Muscle layer of duodenum (tissue), 2 donors: ENCODE measurements around the gene LHPP.

Experiments
- H3K27ac ChIP-seq: one replicate; pipeline ENCODE4 v1.7.0; 2013; ENCODE audit warnings: mild to moderate bottlenecking, low read length
- H3K27me3 ChIP-seq: one replicate; pipeline ENCODE4 v1.7.0; 2013; ENCODE audit warnings: low read depth, mild to moderate bottlenecking, control low read depth, low read length
- H3K36me3 ChIP-seq, 2 donors: one replicate each; pipeline ENCODE4 v1.7.0; 2013; ENCODE audit warnings: low read length in 2 of 2, control low read depth in 1 of 2, mild to moderate bottlenecking in 1 of 2; ENCODE audit not compliant: insufficient read depth in 2 of 2, control insufficient read depth in 1 of 2
- H3K4me1 ChIP-seq, 2 donors: one replicate each; pipeline ENCODE4 v1.7.0; 2013; ENCODE audit warnings: low read length in 2 of 2, mild to moderate bottlenecking in 2 of 2, control low read depth in 1 of 2, moderate library complexity in 1 of 2; ENCODE audit not compliant: insufficient read depth in 2 of 2, control insufficient read depth in 1 of 2
- H3K4me3 ChIP-seq, 2 donors: one replicate each; pipeline ENCODE4 v1.7.0; 2013; ENCODE audit warnings: low read length in 2 of 2, low read depth in 1 of 2, mild to moderate bottlenecking in 1 of 2
- H3K9me3 ChIP-seq, 2 donors: one replicate each; pipeline ENCODE4 v1.7.0; 2013; ENCODE audit warnings: low read length in 2 of 2, control low read depth in 1 of 2, mild to moderate bottlenecking in 1 of 2; ENCODE audit not compliant: control insufficient read depth in 1 of 2
- donor health status: healthy.

The LHPP gene

DNA sequence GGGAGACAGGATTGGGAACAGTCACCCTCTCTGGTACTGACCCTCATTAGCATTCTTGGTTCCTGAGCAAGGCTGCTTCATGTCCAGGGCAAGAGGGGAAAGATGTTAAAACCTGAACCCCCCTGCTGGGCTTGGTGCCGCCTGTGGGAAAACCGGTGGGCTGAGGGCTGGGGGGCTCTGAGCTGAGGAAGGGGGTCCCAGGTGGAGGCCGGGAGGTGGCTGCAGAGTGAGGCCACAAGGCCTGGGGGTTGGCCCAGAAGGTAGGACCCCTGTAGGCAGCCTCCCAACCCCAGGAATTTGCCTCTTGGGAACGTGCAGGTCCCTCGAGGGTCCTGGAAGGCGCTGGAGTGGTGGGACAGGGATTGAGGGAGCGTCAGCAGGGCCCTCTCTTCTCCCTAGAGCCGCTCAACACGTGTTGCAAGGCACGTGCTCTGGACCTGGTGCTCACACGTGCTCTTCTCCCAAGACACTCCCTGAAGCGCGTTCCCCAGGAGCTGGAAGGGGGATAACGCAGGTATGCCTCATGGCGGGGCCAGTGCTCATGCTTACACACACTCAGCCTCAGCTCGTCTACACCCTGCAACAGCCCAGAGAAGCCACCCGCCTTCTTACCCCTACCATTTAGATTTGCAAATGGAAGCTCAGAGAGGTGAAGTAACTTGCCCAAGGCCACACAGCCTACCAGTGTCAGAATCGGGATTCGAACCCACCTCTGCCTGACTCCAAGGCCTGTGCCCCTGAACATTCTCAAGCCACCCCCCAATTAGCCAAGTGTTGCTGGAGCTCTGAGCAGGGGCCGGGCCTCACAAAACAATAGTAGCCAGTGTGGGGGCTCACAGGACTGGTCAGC is 64.4 kb downstream of the LHPP start:
- Histone ChIP-seq H3K36me3 (no peaks in the 10 kb centered on the region), H3K27ac (no peak overlapping the region), H3K4me3 (no peak overlapping the region), H3K9me3 (no peaks in the 10 kb centered on the region), H3K27me3 (no peaks in the 10 kb centered on the region), H3K4me1 (peaks cover 12 to 35% of the 10 kb centered on the region in 2 donors)

DNA sequence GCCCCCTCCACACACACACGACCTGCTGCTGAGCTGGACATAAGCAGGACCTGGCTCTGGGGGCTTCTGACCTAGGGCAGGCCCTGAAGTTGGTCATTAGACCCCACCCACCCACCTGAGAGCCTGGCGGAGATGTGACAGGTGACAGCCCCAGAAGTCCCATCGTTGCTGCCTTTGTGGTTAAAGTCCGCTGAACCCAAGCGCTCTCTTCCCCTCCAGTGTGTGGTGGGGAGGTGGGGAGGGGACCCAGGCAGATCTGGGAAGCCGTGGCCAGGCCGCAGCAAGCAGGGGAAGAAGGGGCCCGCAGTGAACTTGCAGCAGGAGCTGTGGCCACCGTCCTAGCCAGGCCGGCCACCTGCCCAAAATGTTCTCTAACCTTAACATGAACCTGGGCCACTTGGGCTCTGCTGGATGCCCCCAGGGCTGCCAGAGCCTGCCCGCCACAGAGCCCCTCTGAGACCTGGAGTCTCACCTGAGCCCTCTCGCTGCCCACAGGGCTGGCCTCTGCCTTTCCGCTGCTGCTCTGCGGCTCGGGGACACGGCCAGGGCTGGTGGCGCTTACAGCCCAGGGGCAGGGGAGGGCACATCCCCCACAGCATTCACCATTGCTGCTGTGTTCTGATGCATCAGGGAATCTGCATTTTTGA is 65.1 kb downstream of the LHPP start:
- Histone ChIP-seq H3K9me3 (no peaks in the 10 kb centered on the region), H3K27ac (no peak overlapping the region), H3K4me1 (peaks cover 12 to 35% of the 10 kb centered on the region in 2 donors), H3K36me3 (no peaks in the 10 kb centered on the region), H3K4me3 (no peak overlapping the region), H3K27me3 (no peaks in the 10 kb centered on the region)

GRCh38 chr10:124527874-124528395 is 66.3 kb downstream of the LHPP start:
- peaks cover 11 to 25% of the 10 kb centered on the region in 2 donors for H3K4me1 ChIP-seq
- no peak overlapping the region for H3K27ac ChIP-seq
- no peaks in the 10 kb centered on the region for H3K27me3 ChIP-seq
- no peaks in the 10 kb centered on the region for H3K36me3 ChIP-seq
- H3K4me3 ChIP-seq, result no peak overlapping the region
- no peaks in the 10 kb centered on the region for H3K9me3 ChIP-seq

DNA sequence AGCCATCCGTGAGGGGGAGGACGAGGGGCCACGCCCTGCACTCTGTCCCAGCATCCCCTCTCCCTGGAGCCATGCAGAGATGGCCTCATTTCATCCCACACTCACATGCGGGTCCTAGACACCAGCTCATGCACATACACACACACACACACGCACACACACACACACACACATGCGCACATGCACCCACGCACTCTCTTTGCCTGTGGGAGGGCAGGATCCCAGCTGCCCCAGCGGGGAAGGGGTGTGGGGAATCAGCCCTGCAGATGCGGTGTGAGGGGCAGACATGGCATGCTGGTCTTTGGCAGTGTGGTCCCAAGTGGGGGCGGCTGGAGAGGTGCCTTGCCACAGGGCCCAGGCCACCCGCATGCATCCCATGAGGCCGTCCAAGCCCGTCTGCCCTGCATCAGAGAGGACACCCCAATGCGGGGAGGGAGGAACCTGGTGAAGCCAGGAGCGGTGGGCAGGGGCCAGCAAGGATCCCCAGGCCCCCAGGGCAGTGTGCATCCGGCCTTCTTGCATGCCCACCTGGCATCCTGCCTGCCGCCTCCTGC is 68.1 kb downstream of the LHPP start:
- no peak overlapping the region for H3K4me3 ChIP-seq
- peaks cover 6 to 8% of the 10 kb centered on the region in 2 donors for H3K4me1 ChIP-seq
- H3K9me3 ChIP-seq, result no peaks in the 10 kb centered on the region
- no peaks in the 10 kb centered on the region for H3K27me3 ChIP-seq
- no peak overlapping the region for H3K27ac ChIP-seq
- no peaks in the 10 kb centered on the region for H3K36me3 ChIP-seq

- Histone ChIP-seq H3K4me1 (peaks cover 2 to 8% of the 10 kb centered on the region in 2 donors), H3K36me3 (no peaks in the 10 kb centered on the region), H3K9me3 (no peaks in the 10 kb centered on the region), H3K4me3 (no peak overlapping the region), H3K27ac (no peak overlapping the region), H3K27me3 (no peaks in the 10 kb centered on the region)
Observed at GRCh38 chr10:124530215-124530665, 68.6 kb downstream of the LHPP start.

GRCh38 chr10:124530816-124531215 is 69.2 kb downstream of the LHPP start:
- Histone ChIP-seq H3K27me3 (no peaks in the 10 kb centered on the region), H3K9me3 (no peaks in the 10 kb centered on the region), H3K27ac (no peak overlapping the region), H3K4me3 (no peak overlapping the region), H3K36me3 (no peaks in the 10 kb centered on the region), H3K4me1 (peaks cover 0 to 8% of the 10 kb centered on the region in 2 donors)

GRCh38 chr10:124532106-124532641 is 70.6 kb downstream of the LHPP start:
- H3K36me3 ChIP-seq, result no peaks in the 10 kb centered on the region
- no peak overlapping the region for H3K4me3 ChIP-seq
- H3K4me1 ChIP-seq, result peaks cover 0 to 17% of the 10 kb centered on the region in 2 donors
- H3K27ac ChIP-seq, result no peak overlapping the region
- no peaks in the 10 kb centered on the region for H3K9me3 ChIP-seq
- no peaks in the 10 kb centered on the region for H3K27me3 ChIP-seq

DNA sequence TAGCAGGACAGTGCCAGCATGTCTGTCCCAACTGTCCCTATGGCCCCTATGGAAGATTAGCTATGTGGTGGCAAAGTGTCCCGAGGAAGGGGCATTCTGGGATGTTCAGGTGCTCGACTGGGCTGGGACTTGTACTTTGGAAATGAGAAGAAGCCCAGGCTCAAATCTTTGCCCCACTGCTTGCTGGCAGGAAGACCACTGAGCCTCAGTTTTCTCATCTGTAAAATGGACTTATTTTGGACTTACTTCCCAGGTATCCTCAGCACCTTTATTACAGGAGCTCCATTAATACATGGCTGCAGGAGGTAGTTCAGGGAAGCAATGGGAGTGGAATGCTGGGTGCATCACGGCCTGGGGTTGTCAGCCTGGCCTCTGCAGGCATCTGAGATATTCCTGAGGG is 71.2 kb downstream of the LHPP start:
- Histone ChIP-seq H3K9me3 (no peaks in the 10 kb centered on the region), H3K4me1 (peaks cover 0 to 17% of the 10 kb centered on the region in 2 donors), H3K27me3 (no peaks in the 10 kb centered on the region), H3K4me3 (no peak overlapping the region), H3K27ac (no peak overlapping the region), H3K36me3 (no peaks in the 10 kb centered on the region)

DNA sequence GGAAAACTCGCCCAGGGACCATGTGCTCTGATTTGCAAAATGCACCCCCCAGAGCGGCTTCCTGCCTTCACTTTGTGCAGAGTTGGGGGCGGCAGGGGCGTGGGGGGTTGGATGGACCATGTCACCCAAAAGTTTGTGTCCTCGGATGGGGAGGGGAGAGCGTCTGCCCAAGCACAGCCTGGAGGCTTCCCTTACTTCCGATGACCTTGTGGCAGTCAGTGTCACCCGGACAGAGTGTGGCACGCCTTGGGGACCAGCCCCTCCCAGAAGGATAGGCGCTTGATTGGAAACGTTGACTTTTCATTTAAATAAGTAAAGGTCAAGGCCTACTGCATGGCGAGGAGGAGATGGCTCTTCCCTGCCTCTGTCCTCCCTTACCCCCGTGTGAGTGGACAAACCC is 71.6 kb downstream of the LHPP start:
- H3K36me3 ChIP-seq, result no peaks in the 10 kb centered on the region
- H3K27me3 ChIP-seq, result no peaks in the 10 kb centered on the region
- no peak overlapping the region for H3K4me3 ChIP-seq
- H3K4me1 ChIP-seq, result peaks cover 0 to 17% of the 10 kb centered on the region in 2 donors
- no peaks in the 10 kb centered on the region for H3K9me3 ChIP-seq
- no peak overlapping the region for H3K27ac ChIP-seq

- H3K27me3 ChIP-seq, result no peaks in the 10 kb centered on the region
- no peaks in the 10 kb centered on the region for H3K9me3 ChIP-seq
- H3K36me3 ChIP-seq, result no peaks in the 10 kb centered on the region
- peaks cover 0 to 17% of the 10 kb centered on the region in 2 donors for H3K4me1 ChIP-seq
- H3K27ac ChIP-seq, result no peak overlapping the region
- H3K4me3 ChIP-seq, result no peak overlapping the region
Observed at GRCh38 chr10:124534231-124534798, 72.7 kb downstream of the LHPP start.
